Measurements from ENCODE around the gene CRACR2A. TPM values are rescaled to one million over a fixed set of nuclear protein-coding genes. Genes with fewer than 3 reads are reported as not detected.

The CRACR2A gene
- polyA plus RNA-seq, 3 donors = 2.8 to 10.7 (median 5.8) TPM

GRCh38 chr12:3633396-3633795 is 119.5 kb downstream of the CRACR2A start:
- H3K36me3 ChIP-seq (replicated peaks in 1 of 2; ENCODE audit: control insufficient read depth in 1 of 2, insufficient read depth in 2 of 2, low read length in 2 of 2) = peaks cover 51 to 88% of the 10 kb centered on the region in 2 donors
- H3K4me2 ChIP-seq (replicated peaks; ENCODE audit: extremely low read depth, low read length, poor library complexity, severe bottlenecking) = no peak overlapping the region
- H3K27me3 ChIP-seq (ENCODE audit: control insufficient read depth in 2 of 2, insufficient read depth in 2 of 2, low read length in 2 of 2) = no peaks in the 10 kb centered on the region
- Mint-ChIP-seq H3K27me3 (ENCODE audit: low read depth in 3 of 3) (peaks cover 0 to 2% (median 0%) of the 10 kb centered on the region in 3 donors), H3K36me3 (peaks cover 72% of the 10 kb centered on the region in 2 donors), H3K9me3 (peaks cover 0 to 4% (median 0%) of the 10 kb centered on the region in 7 donors), H3K4me3 (no peak overlapping the region), H3K27ac (peak overlapping the region in 1 of 7 donors; percentile 44), H3K4me1 (no peaks in the 10 kb centered on the region)
- H4K20me1 ChIP-seq (ENCODE audit: insufficient read depth, low read length) = no peaks in the 10 kb centered on the region
- H3K4me3 ChIP-seq (replicated peaks in 1 of 3; ENCODE audit: low read depth in 2 of 3, low read length in 3 of 3) = no peak overlapping the region
- H3K9ac ChIP-seq (ENCODE audit: insufficient read depth, low read length, poor library complexity, severe bottlenecking) = no peak overlapping the region
- TF ChIP-seq CTCF (IDR thresholded peaks at IDR 0.05) = no peak
- no peak overlapping the region for H3K27ac ChIP-seq (ENCODE audit: low read depth in 1 of 2, low read length in 2 of 2)
- no peaks in the 10 kb centered on the region for H3K4me1 ChIP-seq (ENCODE audit: control insufficient read depth in 1 of 2, insufficient read depth in 2 of 2, low read length in 2 of 2)
- no peaks in the 10 kb centered on the region for H3K9me3 ChIP-seq (replicated peaks in 1 of 2; ENCODE audit: control insufficient read depth in 1 of 2, insufficient read depth in 1 of 2, low read length in 2 of 2)
- intact Hi-C loops (cut with micrococcal nuclease) = no loop called here
- DNase-seq = no peak
- H2AFZ ChIP-seq (ENCODE audit: insufficient read depth, low read depth, low read length, poor library complexity, severe bottlenecking) = no peak overlapping the region
- no peaks in the 10 kb centered on the region for H3K79me2 ChIP-seq (ENCODE audit: insufficient read depth, low read length)
- 97% methylated on average over 9 of the region's 9 CpGs for WGBS (ENCODE audit: insufficient coverage)

GRCh38 chr12:3632754-3633153 is 120.2 kb downstream of the CRACR2A start:
- DNase-seq = no peak
- no peak for TF ChIP-seq CTCF (IDR thresholded peaks at IDR 0.05)
- no peak overlapping the region for H3K9ac ChIP-seq (ENCODE audit: insufficient read depth, low read length, poor library complexity, severe bottlenecking)
- H3K9me3 ChIP-seq (replicated peaks in 1 of 2; ENCODE audit: control insufficient read depth in 1 of 2, insufficient read depth in 1 of 2, low read length in 2 of 2) = no peaks in the 10 kb centered on the region
- no peak overlapping the region for H3K4me3 Mint-ChIP-seq
- peaks cover 46 to 85% of the 10 kb centered on the region in 2 donors for H3K36me3 ChIP-seq (replicated peaks in 1 of 2; ENCODE audit: control insufficient read depth in 1 of 2, insufficient read depth in 2 of 2, low read length in 2 of 2)
- no peaks in the 10 kb centered on the region for H3K4me1 ChIP-seq (ENCODE audit: control insufficient read depth in 1 of 2, insufficient read depth in 2 of 2, low read length in 2 of 2)
- no peak overlapping the region for H3K4me2 ChIP-seq (replicated peaks; ENCODE audit: extremely low read depth, low read length, poor library complexity, severe bottlenecking)
- no peaks in the 10 kb centered on the region for H3K4me1 Mint-ChIP-seq
- peaks cover 0 to 2% (median 0%) of the 10 kb centered on the region in 3 donors for H3K27me3 Mint-ChIP-seq (ENCODE audit: low read depth in 3 of 3)
- no peak overlapping the region for H3K27ac ChIP-seq (ENCODE audit: low read depth in 1 of 2, low read length in 2 of 2)
- peaks cover 66 to 70% of the 10 kb centered on the region in 2 donors for H3K36me3 Mint-ChIP-seq
- peak overlapping the region in 1 of 7 donors; percentile 63 for H3K27ac Mint-ChIP-seq
- H3K4me3 ChIP-seq (replicated peaks in 1 of 3; ENCODE audit: low read depth in 2 of 3, low read length in 3 of 3) = no peak overlapping the region
- no peaks in the 10 kb centered on the region for H4K20me1 ChIP-seq (ENCODE audit: insufficient read depth, low read length)
- no peaks in the 10 kb centered on the region for H3K79me2 ChIP-seq (ENCODE audit: insufficient read depth, low read length)
- intact Hi-C loops (cut with micrococcal nuclease) = no loop called here
- peaks cover 0 to 4% (median 0%) of the 10 kb centered on the region in 7 donors for H3K9me3 Mint-ChIP-seq
- no peak overlapping the region for H2AFZ ChIP-seq (ENCODE audit: insufficient read depth, low read depth, low read length, poor library complexity, severe bottlenecking)
- H3K27me3 ChIP-seq (ENCODE audit: control insufficient read depth in 2 of 2, insufficient read depth in 2 of 2, low read length in 2 of 2) = no peaks in the 10 kb centered on the region
- 100% methylated on average over 1 of the region's 2 CpGs for WGBS (ENCODE audit: insufficient coverage)

All from CD14-positive monocyte (primary cell).